B cell (primary cell): ENCODE results near the gene CD276.

Experiments
- CTCF ChIP-seq: fragments of 200-600 bp; IDR thresholded peaks from one replicate; pipeline ENCODE4 v1.8.0; 2022; ENCODE audit warnings: antibody characterized with exemption, mild to moderate bottlenecking
- EZH2 ChIP-seq: IDR thresholded peaks from 2 replicates; pipeline ENCODE4 v1.6.1; 2012; ENCODE audit warnings: borderline replicate concordance, low read depth, mild to moderate bottlenecking, moderate library complexity, low read length; ENCODE audit not compliant: insufficient read depth, poor library complexity, severe bottlenecking

DNA sequence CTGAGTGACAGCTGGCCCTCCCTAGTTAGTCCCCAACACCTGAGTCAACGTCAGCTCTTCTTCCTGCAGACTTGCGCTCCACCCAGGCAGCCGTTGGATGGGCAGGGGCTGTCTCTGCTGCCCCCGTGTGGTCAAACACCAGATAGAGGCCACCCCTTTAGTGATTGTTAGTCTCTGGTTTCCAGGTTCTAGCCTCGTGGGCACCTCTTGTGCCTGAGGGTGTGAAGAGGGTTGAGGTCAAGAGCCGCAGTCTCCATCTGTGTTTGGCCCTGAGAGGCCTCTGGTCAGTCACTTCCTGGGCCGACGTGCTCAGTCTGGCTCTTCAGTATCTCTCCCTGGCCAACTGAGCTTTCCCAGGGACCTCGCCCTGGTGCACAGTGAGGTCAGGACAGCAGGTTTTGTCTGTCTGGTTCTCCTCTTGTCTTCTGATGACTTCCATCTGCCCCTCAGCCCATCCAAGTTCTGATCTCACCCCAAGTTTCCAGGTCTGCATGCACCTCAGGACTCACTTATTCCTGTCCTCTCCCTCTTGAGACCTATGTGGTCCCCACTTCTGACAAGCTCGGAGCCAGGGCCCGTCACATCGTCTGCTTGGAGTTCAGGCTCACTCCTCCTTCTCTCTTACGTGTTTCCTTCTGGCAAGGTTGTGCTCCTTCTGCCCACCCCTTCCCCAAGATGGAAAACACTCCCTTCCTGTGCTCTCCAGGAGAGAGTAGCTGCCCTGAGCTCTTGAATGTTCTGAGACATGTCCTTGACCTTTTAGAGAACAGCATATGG, 20.9 kb downstream of the CD276 start:
- TF ChIP-seq CTCF: peak; percentile 76
- no peak for TF ChIP-seq EZH2
